Body of pancreas (tissue), 4 donors: ENCODE results near the gene PCDHA13.

Source experiments
- POLR2A ChIP-seq, 3 donors: fragments of 450-650 bp; IDR thresholded peaks; one replicate each; pipeline ENCODE4 v1.6.1; 2016; ENCODE audit warnings: antibody characterized with exemption in 3 of 3, mild to moderate bottlenecking in 2 of 3
- TF ChIP-seq, protein P1 (sequence below), 7 experiments: fragments of 450-650 bp in 4 of 7; fragments of 200-600 bp in 3 of 7; sonication (generic) in 3 of 7; IDR thresholded peaks; one replicate each; pipeline ENCODE4 v1.5.1; 2016 to 2019; ENCODE audit warnings: antibody characterized with exemption in 7 of 7

- TF ChIP-seq, protein P1, sequence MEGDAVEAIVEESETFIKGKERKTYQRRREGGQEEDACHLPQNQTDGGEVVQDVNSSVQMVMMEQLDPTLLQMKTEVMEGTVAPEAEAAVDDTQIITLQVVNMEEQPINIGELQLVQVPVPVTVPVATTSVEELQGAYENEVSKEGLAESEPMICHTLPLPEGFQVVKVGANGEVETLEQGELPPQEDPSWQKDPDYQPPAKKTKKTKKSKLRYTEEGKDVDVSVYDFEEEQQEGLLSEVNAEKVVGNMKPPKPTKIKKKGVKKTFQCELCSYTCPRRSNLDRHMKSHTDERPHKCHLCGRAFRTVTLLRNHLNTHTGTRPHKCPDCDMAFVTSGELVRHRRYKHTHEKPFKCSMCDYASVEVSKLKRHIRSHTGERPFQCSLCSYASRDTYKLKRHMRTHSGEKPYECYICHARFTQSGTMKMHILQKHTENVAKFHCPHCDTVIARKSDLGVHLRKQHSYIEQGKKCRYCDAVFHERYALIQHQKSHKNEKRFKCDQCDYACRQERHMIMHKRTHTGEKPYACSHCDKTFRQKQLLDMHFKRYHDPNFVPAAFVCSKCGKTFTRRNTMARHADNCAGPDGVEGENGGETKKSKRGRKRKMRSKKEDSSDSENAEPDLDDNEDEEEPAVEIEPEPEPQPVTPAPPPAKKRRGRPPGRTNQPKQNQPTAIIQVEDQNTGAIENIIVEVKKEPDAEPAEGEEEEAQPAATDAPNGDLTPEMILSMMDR (IDR thresholded peaks at IDR 0.05): no peak
- TF ChIP-seq POLR2A (IDR thresholded peaks at IDR 0.05): no peak
Measured at GRCh38 chr5:140842798-140843733, 38.9 kb upstream of the PCDHA13 start.
